ENCODE data around the gene ABCA1.

Gene ABCA1

DNA sequence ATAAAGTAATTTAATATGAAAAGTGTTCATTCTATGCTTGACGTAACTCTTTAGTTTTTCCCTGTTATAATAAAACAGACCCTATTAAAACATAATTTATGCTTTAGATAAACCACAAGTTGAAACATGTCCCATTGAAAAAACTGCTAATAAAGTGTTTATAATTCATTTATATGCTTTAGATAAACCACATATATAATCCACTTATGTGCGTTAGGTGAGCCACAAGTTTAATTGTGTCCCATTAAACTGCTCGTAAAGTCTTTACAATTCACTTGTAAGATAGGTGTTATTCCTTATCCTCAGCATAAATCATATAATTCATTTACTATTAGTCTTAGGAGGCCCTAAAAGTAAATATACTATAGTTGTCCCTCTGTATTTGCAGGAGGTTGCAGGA lies 160.4 kb downstream of the ABCA1 start:
- TF ChIP-seq, protein P1, sequence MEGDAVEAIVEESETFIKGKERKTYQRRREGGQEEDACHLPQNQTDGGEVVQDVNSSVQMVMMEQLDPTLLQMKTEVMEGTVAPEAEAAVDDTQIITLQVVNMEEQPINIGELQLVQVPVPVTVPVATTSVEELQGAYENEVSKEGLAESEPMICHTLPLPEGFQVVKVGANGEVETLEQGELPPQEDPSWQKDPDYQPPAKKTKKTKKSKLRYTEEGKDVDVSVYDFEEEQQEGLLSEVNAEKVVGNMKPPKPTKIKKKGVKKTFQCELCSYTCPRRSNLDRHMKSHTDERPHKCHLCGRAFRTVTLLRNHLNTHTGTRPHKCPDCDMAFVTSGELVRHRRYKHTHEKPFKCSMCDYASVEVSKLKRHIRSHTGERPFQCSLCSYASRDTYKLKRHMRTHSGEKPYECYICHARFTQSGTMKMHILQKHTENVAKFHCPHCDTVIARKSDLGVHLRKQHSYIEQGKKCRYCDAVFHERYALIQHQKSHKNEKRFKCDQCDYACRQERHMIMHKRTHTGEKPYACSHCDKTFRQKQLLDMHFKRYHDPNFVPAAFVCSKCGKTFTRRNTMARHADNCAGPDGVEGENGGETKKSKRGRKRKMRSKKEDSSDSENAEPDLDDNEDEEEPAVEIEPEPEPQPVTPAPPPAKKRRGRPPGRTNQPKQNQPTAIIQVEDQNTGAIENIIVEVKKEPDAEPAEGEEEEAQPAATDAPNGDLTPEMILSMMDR (conservative IDR thresholded peaks at IDR 0.05), result no peak
- no peak for TF ChIP-seq ZFX (IDR thresholded peaks at IDR 0.05)
- H3K27ac ChIP-seq, result no peak overlapping the region

GRCh38 chr9:104766025-104766424 lies 161.9 kb downstream of the ABCA1 start:
- H3K27ac ChIP-seq, result no peak overlapping the region
- TF ChIP-seq, protein P1 (conservative IDR thresholded peaks at IDR 0.05), result no peak
- TF ChIP-seq ZFX (IDR thresholded peaks at IDR 0.05), result no peak

- TF ChIP-seq ZFX (IDR thresholded peaks at IDR 0.05), result no peak
- TF ChIP-seq, protein P1 (conservative IDR thresholded peaks at IDR 0.05), result no peak
- H3K27ac ChIP-seq, result no peak overlapping the region
Measured at GRCh38 chr9:104765138-104765537, 162.8 kb downstream of the ABCA1 start.

- no peak overlapping the region for H3K27ac ChIP-seq
- TF ChIP-seq, protein P1 (conservative IDR thresholded peaks at IDR 0.05), result no peak
- no peak for TF ChIP-seq ZFX (IDR thresholded peaks at IDR 0.05)
Measured at GRCh38 chr9:104758974-104759373, 169.0 kb downstream of the ABCA1 start.

DNA sequence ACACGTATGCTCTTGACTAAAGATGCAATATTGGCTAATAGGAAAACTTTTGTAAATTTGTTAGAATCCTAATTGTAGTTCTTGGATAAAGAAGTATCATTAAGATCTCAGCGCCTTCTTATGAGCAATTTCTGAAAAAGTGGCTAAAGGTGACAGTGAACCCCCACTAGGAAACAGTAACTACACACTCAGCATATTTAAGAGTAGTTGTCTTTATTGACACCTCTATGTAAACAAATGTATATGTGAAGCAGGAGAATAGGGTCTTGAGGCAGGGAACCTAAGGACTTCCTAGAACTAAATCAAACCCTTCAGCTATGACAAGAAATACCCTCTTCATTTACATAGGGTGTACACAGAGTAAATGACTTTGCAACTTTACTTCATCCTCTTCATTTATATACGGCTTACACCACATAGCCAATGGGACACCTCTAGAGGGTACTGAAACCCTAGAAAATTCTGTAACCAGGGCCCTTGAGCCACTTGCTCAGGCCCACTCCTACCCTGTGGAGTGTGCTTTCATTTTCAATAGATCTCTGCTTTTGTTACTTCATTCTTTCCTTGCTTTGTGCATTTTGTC lies 177.7 kb downstream of the ABCA1 start:
- TF ChIP-seq ZFX (IDR thresholded peaks at IDR 0.05), result no peak
- TF ChIP-seq, protein P1 (conservative IDR thresholded peaks at IDR 0.05), result no peak
- no peak overlapping the region for H3K27ac ChIP-seq

DNA sequence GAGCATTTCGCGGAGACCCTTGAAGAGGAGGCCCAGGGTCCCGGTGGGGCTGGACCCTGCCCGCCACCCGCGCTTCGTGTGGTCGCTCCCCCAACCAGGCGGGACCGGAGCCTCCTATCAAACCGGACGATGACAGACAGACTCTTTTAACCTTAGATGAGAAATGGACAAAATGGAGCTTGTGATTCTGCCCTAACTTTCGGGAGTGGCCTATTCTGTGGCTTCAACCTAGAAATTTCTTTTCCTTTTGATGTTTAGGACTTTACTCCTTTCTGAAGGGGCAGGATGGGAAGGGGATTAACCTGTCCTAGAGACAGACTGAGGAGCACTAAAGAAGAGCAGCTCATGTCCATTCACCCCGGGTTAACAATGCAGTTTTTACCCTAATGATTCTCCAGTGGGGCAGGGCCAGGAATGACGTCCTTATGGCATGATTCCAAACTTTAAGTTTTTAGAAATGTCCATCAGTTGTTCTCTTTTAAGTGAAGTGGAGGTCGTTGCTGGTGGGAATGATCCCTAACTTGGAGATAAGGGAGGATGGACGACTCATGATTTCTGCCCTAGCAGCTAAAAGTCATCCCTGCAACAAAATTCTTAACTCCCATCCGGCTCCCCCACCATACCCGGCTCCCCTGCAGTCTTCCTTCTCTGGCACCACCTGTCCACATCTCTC lies 179.5 kb downstream of the ABCA1 start:
- peak overlapping the region; percentile 90 for H3K27ac ChIP-seq
- no peak for TF ChIP-seq ZFX (IDR thresholded peaks at IDR 0.05)
- TF ChIP-seq, protein P1 (conservative IDR thresholded peaks at IDR 0.05), result no peak

- TF ChIP-seq ZFX (IDR thresholded peaks at IDR 0.05), result 0 out of 2 replicates have a peak, but pooled peaks have one; percentile 28
- TF ChIP-seq, protein P1 (conservative IDR thresholded peaks at IDR 0.05), result no peak
- peak within 1 kb of the TSS; percentile 90 for H3K27ac ChIP-seq
Measured at GRCh38 chr9:104747565-104748358, 180.2 kb downstream of the ABCA1 start, which contains the start of gene NIPSNAP3A. NIPSNAP3A (plus strand) TSS chr9:104747683; CDS start chr9:104747793, 110 bp downstream.

All from C4-2B (cell line).